H1 (cell line): ENCODE results near the gene INTS2. TPM values are rescaled to one million over a fixed set of nuclear protein-coding genes. Genes with fewer than 3 reads are reported as not detected.
"Not testable (repeated sequence)": the region's sequence is repeated elsewhere in the genome, so short reads cannot be mapped to it uniquely, and the experiment has no call there.

Source experiments
- CTCF ChIA-PET: fragments of 300-600 bp; sonication (Branson Sonifier 250); formaldehyde crosslinking; loops from one replicate; lab custom pipeline; 2021; ENCODE audit not compliant: partially characterized antibody; lab: Charles Lee
- POLR2A ChIA-PET: fragments of 300-600 bp; sonication (Branson Sonifier 250); formaldehyde crosslinking; loops from one replicate; lab custom pipeline; 2021; ENCODE audit warnings: inconsistent platforms; ENCODE audit not compliant: partially characterized antibody; lab: Charles Lee
- DNase-seq, 2 experiments: peaks; one replicate each; pipeline versions ENCODE4 v3.0.0 to v3.0.0-alpha.2; 2010 to 2022; ENCODE audit warnings: low spot score in 2 of 2, low read depth in 1 of 2, mixed read lengths in 1 of 2
- FAIRE-seq: peaks from 2 replicates; lab custom pipeline; 2011; peaks lifted over from hg19 to GRCh38; lab: Jason Lieb, UNC
- H2AFZ ChIP-seq: 2 replicates; pipeline ENCODE4 v1.8.1; 2012; ENCODE audit warnings: low read length, inconsistent platforms
- H2AK5ac ChIP-seq: 2 replicates; pipeline ENCODE4 v1.6.1; 2013; ENCODE audit warnings: low read depth, low read length
- H2BK120ac ChIP-seq: replicated peaks from 2 replicates; pipeline ENCODE3; 2013; ENCODE audit warnings: low read depth, low read length, inconsistent platforms
- H2BK12ac ChIP-seq: 2 replicates; pipeline ENCODE4 v1.6.1; 2013; ENCODE audit warnings: low read depth, low read length
- H2BK15ac ChIP-seq: 2 replicates; pipeline ENCODE4 v1.6.1; 2013; ENCODE audit warnings: low read length
- H2BK20ac ChIP-seq: 2 replicates; pipeline ENCODE4 v1.6.1; 2013; ENCODE audit warnings: low read length
- H2BK5ac ChIP-seq: 2 replicates; pipeline ENCODE4 v1.6.1; 2013; ENCODE audit warnings: low read depth, low read length
- H3K14ac ChIP-seq: 2 replicates; pipeline ENCODE4 v1.6.1; 2013; ENCODE audit warnings: inconsistent platforms; ENCODE audit not compliant: insufficient read length
- H3K18ac ChIP-seq: 2 replicates; pipeline ENCODE4 v1.6.1; 2013; ENCODE audit warnings: low read length; ENCODE audit errors: extremely low read depth
- H3K23ac ChIP-seq: 2 replicates; pipeline ENCODE4 v1.6.1; 2013; ENCODE audit warnings: inconsistent platforms; ENCODE audit not compliant: insufficient read length
- H3K23me2 ChIP-seq: 2 replicates; pipeline ENCODE4 v1.6.1; 2013; ENCODE audit warnings: low read depth, low read length
- H3K27ac ChIP-seq: 2 replicates; pipeline ENCODE4 v1.6.1; 2011; ENCODE audit warnings: low read depth, low read length, inconsistent platforms
- H3K27me3 ChIP-seq, 4 experiments: replicated peaks in 1 of 4; 1 replicate in 1 of 4; 2 replicates in 3 of 4; pipeline versions ENCODE4 v1.6.1 to v1.8.1; 2011 to 2013; ENCODE audit warnings: low read length in 3 of 4, mild to moderate bottlenecking in 3 of 4, inconsistent platforms in 2 of 4, mixed read lengths in 2 of 4, moderate library complexity in 1 of 4; ENCODE audit not compliant: control insufficient read depth in 3 of 4, insufficient read depth in 3 of 4; ENCODE audit errors: extremely low read depth in 1 of 4
- H3K36me3 ChIP-seq, 4 experiments: 2 replicates each; pipeline versions ENCODE4 v1.6.1 to v1.8.1; 2011 to 2013; ENCODE audit warnings: mild to moderate bottlenecking in 4 of 4, low read length in 3 of 4, moderate library complexity in 2 of 4, control low read depth in 1 of 4, inconsistent platforms in 1 of 4; ENCODE audit not compliant: insufficient read depth in 4 of 4, control insufficient read depth in 2 of 4
- H3K4ac ChIP-seq: replicated peaks from 2 replicates; pipeline ENCODE3; 2013; ENCODE audit warnings: low read length, low read depth, mixed read lengths, inconsistent platforms; ENCODE audit not compliant: insufficient read length
- H3K4me1 ChIP-seq, 4 experiments: replicated peaks in 1 of 4; 1 replicate in 1 of 4; 2 replicates in 3 of 4; pipeline versions ENCODE4 v1.6.1 to v1.8.1; 2011 to 2013; ENCODE audit warnings: low read length in 3 of 4, inconsistent platforms in 2 of 4, mixed read lengths in 1 of 4; ENCODE audit not compliant: insufficient read depth in 4 of 4, control insufficient read depth in 3 of 4
- H3K4me2 ChIP-seq, 2 experiments: 2 replicates each; pipeline versions ENCODE4 v1.6.1 to v1.8.1; 2011 to 2013; ENCODE audit warnings: low read depth in 2 of 2, low read length in 2 of 2, control low read depth in 1 of 2, inconsistent platforms in 1 of 2, mild to moderate bottlenecking in 1 of 2; ENCODE audit not compliant: insufficient read depth in 1 of 2
- H3K4me3 ChIP-seq, 4 experiments: fragments of 200-600, 300-600 bp in 1 of 4; sonication (generic), shearing (Covaris generic), sonication (Bioruptor Twin) in 1 of 4; 2 replicates each; pipeline versions ENCODE4 v1.5.1 to v1.8.1; 2011 to 2016; ENCODE audit warnings: low read length in 4 of 4, low read depth in 3 of 4, control low read depth in 2 of 4, inconsistent platforms in 2 of 4, mild to moderate bottlenecking in 2 of 4, mixed read lengths in 1 of 4, moderate library complexity in 1 of 4; ENCODE audit not compliant: insufficient read depth in 2 of 4; ENCODE audit errors: extremely low read depth in 1 of 4
- H3K56ac ChIP-seq: replicated peaks from 2 replicates; pipeline ENCODE3; 2013; ENCODE audit warnings: low read depth, mild to moderate bottlenecking, mixed read lengths, low read length, inconsistent platforms; ENCODE audit not compliant: insufficient read length
- H3K79me1 ChIP-seq: 2 replicates; pipeline ENCODE4 v1.6.1; 2013; ENCODE audit warnings: low read depth, low read length, control low read depth
- H3K79me2 ChIP-seq, 2 experiments: 2 replicates each; pipeline versions ENCODE4 v1.6.1 to v1.8.1; 2012 to 2013; ENCODE audit warnings: low read length in 2 of 2, mild to moderate bottlenecking in 2 of 2, inconsistent platforms in 1 of 2; ENCODE audit not compliant: insufficient read depth in 2 of 2, control insufficient read depth in 1 of 2
- H3K9ac ChIP-seq, 4 experiments: replicated peaks in 1 of 4; 1 replicate in 1 of 4; 2 replicates in 3 of 4; pipeline versions ENCODE4 v1.6.1 to v1.8.1; 2011 to 2013; ENCODE audit warnings: low read depth in 3 of 4, low read length in 3 of 4, control low read depth in 2 of 4, mild to moderate bottlenecking in 2 of 4, moderate library complexity in 2 of 4, inconsistent platforms in 1 of 4; ENCODE audit errors: extremely low read depth in 1 of 4
- H3K9me3 ChIP-seq, 2 experiments: 2 replicates each; pipeline versions ENCODE4 v1.6.1 to v1.8.1; 2012 to 2013; ENCODE audit warnings: mild to moderate bottlenecking in 2 of 2, moderate library complexity in 2 of 2, control low read depth in 1 of 2, inconsistent platforms in 1 of 2, low read depth in 1 of 2, low read length in 1 of 2, mixed read lengths in 1 of 2; ENCODE audit not compliant: insufficient read depth in 2 of 2
- H4K20me1 ChIP-seq, 2 experiments: replicated peaks in 1 of 2; 2 replicates each; pipeline versions ENCODE3 to v1.8.1; 2011 to 2013; ENCODE audit warnings: inconsistent platforms in 2 of 2, low read length in 2 of 2, mild to moderate bottlenecking in 1 of 2; ENCODE audit not compliant: insufficient read depth in 2 of 2, control insufficient read depth in 1 of 2
- H4K5ac ChIP-seq: 2 replicates; pipeline ENCODE4 v1.6.1; 2013; ENCODE audit warnings: low read length, low read depth, mixed read lengths, inconsistent platforms; ENCODE audit not compliant: insufficient read length
- H4K8ac ChIP-seq: 2 replicates; pipeline ENCODE4 v1.8.0; 2013; ENCODE audit warnings: mild to moderate bottlenecking, moderate library complexity, low read length, inconsistent platforms; ENCODE audit not compliant: insufficient read depth; ENCODE audit errors: extremely low read depth
- H4K91ac ChIP-seq: replicated peaks from 2 replicates; pipeline ENCODE3; 2013; ENCODE audit warnings: low read length, mixed read lengths, inconsistent platforms; ENCODE audit not compliant: insufficient read length
- WGBS, 2 experiments: shearing (Covaris generic) in 1 of 2; methylation state at CpG; one replicate each; pipeline versions ENCODE4 v1.1.6 to v1.1.7; 2013 to 2015; ENCODE audit warnings: low lambda C conversion rate in 2 of 2, mixed read lengths in 2 of 2, inconsistent platforms in 1 of 2, low coverage in 1 of 2, missing lambda C conversion rate in 1 of 2; ENCODE audit not compliant: insufficient replicate concordance in 2 of 2, insufficient coverage in 1 of 2, insufficient read length in 1 of 2; ENCODE audit errors: extremely low coverage in 1 of 2, missing lambda C conversion rate in 1 of 2; 5-methylcytosine and 5-hydroxymethylcytosine counted together
- polyA plus RNA-seq, 7 experiments: library from polyadenylated mRNA; depleted of rRNA in 3 of 7; stranded (reverse) in 5 of 7; unstranded in 2 of 7; fragments of >200 nt in 5 of 7; fragments of 200-250 nt in 2 of 7; gene quantifications; 1 replicate in 5 of 7; 2 replicates in 1 of 7; 4 replicates in 1 of 7; pipeline versions ENCODE4 v1.2.1 to v1.2.3, GENCODE V29; 2011 to 2013; ENCODE audit warnings: missing spikeins in 2 of 7, mixed read lengths in 2 of 7
- total RNA-seq: library from RNA; stranded (reverse); fragmentation: NEBNext Ultra II Directional; extraction: Animal tissue kit (Norgen Biotek cat#: 25700); gene quantifications from 2 replicates; pipeline ENCODE4 v1.2.1, GENCODE V29; 2021

Gene INTS2
- total and polyA plus RNA-seq, 2 of the 8 experiments (the other 6 are each of a cell fraction or from before 2014, with no cell fraction given): 9.4 to 21.8 TPM

- H3K23ac ChIP-seq, H4K5ac ChIP-seq, H2AK5ac ChIP-seq, H3K79me1 ChIP-seq, H3K4me2 ChIP-seq, POLR2A ChIA-PET, H2BK20ac ChIP-seq, H3K9me3 ChIP-seq, H4K8ac ChIP-seq, CTCF ChIA-PET, H3K14ac ChIP-seq, H3K4me3 ChIP-seq, H4K20me1 ChIP-seq, H3K4me1 ChIP-seq, H2AFZ ChIP-seq, H2BK12ac ChIP-seq, H3K9ac ChIP-seq, H3K23me2 ChIP-seq, DNase-seq, H2BK15ac ChIP-seq, H2BK120ac ChIP-seq, H3K4ac ChIP-seq, H3K27me3 ChIP-seq, H3K79me2 ChIP-seq, FAIRE-seq, H4K91ac ChIP-seq, H3K18ac ChIP-seq, H2BK5ac ChIP-seq, H3K27ac ChIP-seq, H3K56ac ChIP-seq: not testable (repeated sequence)
- WGBS, 2 experiments: 91% methylated on average over 5 of the region's 5 CpGs; no CpG with 5 or more reads in 1 of the 2 experiments
- H3K36me3 ChIP-seq: peaks cover 0 to 39% (median 3%) of the 10 kb centered on the region in 4 experiments; a peak in 4 of 8 replicates
These were observed 33.5 kb downstream of the INTS2 start for GRCh38 chr17:61894310-61894709.

GRCh38 chr17:61887733-61888132 is 40.0 kb downstream of the INTS2 start:
- H3K79me2 ChIP-seq, H3K27me3 ChIP-seq, H4K20me1 ChIP-seq, H2BK20ac ChIP-seq, H3K79me1 ChIP-seq, FAIRE-seq, H3K18ac ChIP-seq, H3K14ac ChIP-seq, H3K4me1 ChIP-seq, DNase-seq, POLR2A ChIA-PET, H4K8ac ChIP-seq, H4K91ac ChIP-seq, H3K23ac ChIP-seq, H3K4ac ChIP-seq, H3K4me3 ChIP-seq, H3K4me2 ChIP-seq, H2BK5ac ChIP-seq, H3K9ac ChIP-seq, H2BK120ac ChIP-seq, H2AK5ac ChIP-seq, H3K56ac ChIP-seq, H2AFZ ChIP-seq, H3K23me2 ChIP-seq, H2BK12ac ChIP-seq, H4K5ac ChIP-seq, H3K27ac ChIP-seq, H2BK15ac ChIP-seq, H3K9me3 ChIP-seq: not testable (repeated sequence)
- CTCF ChIA-PET: interaction anchor here (0.6 to 1.2 kb wide), 2 partner anchors 206 to 215 kb away, joined by 4 read pairs; no protein-coding TSS in a partner anchor
- peaks cover 0 to 21% (median 0%) of the 10 kb centered on the region in 4 experiments; a peak in 2 of 8 replicates for H3K36me3 ChIP-seq
- 87% methylated on average over 6 of the region's 6 CpGs; no CpG with 5 or more reads in 1 of the 2 experiments for WGBS, 2 experiments
